ENCODE results near the gene OR1N2.
"Not testable (repeated sequence)": the region's sequence is repeated elsewhere in the genome, so short reads cannot be mapped to it uniquely, and the experiment has no call there.

OR1N2 gene

GRCh38 chr9:122527193-122527592 lies 25.7 kb upstream of the OR1N2 start, which contains the start of gene OR1N1:
TSS of gene OR1N1 (minus strand) at chr9:122527293. CDS start at chr9:122527293, 0 bp downstream.
- no peak within 1 kb of the TSS for H3K4me3 ChIP-seq (ENCODE audit: low read length)
- DNase-seq (ENCODE audit: low read depth) = no peak
- TF ChIP-seq CTCF (conservative IDR thresholded peaks at IDR 0.05; ENCODE audit: low read depth, low read length) = no peak

- H3K4me3 ChIP-seq (ENCODE audit: low read length); DNase-seq (ENCODE audit: low read depth): not testable (repeated sequence)
Observed at GRCh38 chr9:122531157-122531556, 21.8 kb upstream of the OR1N2 start.

GRCh38 chr9:122536134-122536533 lies 16.8 kb upstream of the OR1N2 start:
- DNase-seq (ENCODE audit: low read depth) = no peak
- H3K4me3 ChIP-seq (ENCODE audit: low read length) = no peak overlapping the region
- TF ChIP-seq CTCF (conservative IDR thresholded peaks at IDR 0.05; ENCODE audit: low read depth, low read length) = no peak

GRCh38 chr9:122537066-122537465 lies 15.8 kb upstream of the OR1N2 start:
- DNase-seq (ENCODE audit: low read depth); H3K4me3 ChIP-seq (ENCODE audit: low read length): not testable (repeated sequence)

- H3K4me3 ChIP-seq (ENCODE audit: low read length) = no peak overlapping the region
- no peak for TF ChIP-seq CTCF (conservative IDR thresholded peaks at IDR 0.05; ENCODE audit: low read depth, low read length)
- no peak for DNase-seq (ENCODE audit: low read depth)
Observed at GRCh38 chr9:122538757-122539156, 14.2 kb upstream of the OR1N2 start.

- DNase-seq (ENCODE audit: low read depth) = no peak
- TF ChIP-seq CTCF (conservative IDR thresholded peaks at IDR 0.05; ENCODE audit: low read depth, low read length) = no peak
- H3K4me3 ChIP-seq (ENCODE audit: low read length) = no peak overlapping the region
Observed at GRCh38 chr9:122546196-122546595, 6.7 kb upstream of the OR1N2 start.

- H3K4me3 ChIP-seq (ENCODE audit: low read length) = no peak overlapping the region
- no peak for DNase-seq (ENCODE audit: low read depth)
- no peak for TF ChIP-seq CTCF (conservative IDR thresholded peaks at IDR 0.05; ENCODE audit: low read depth, low read length)
Observed at GRCh38 chr9:122551371-122551770, 1.5 kb upstream of the OR1N2 start.

- no peak for DNase-seq (ENCODE audit: low read depth)
- no peak for TF ChIP-seq CTCF (conservative IDR thresholded peaks at IDR 0.05; ENCODE audit: low read depth, low read length)
Observed at GRCh38 chr9:122561446-122561845, 8.5 kb downstream of the OR1N2 start.

More at GRCh38 chr9:122561446-122561845, 8.5 kb downstream of the OR1N2 start:
- H3K4me3 ChIP-seq (ENCODE audit: low read length) = no peak overlapping the region

Measured in retinal pigment epithelial cell (primary cell).